Endodermal cell (in vitro differentiated cells): ENCODE data around the gene RPRD1A. TPM values are rescaled to one million over a fixed set of nuclear protein-coding genes. Genes with fewer than 3 reads are reported as not detected.

Experiments used
- DNase-seq: peaks from one replicate; pipeline ENCODE4 v3.0.0-alpha.2; 2017
- H3K27ac ChIP-seq: 2 replicates; pipeline ENCODE4 v1.5.1; 2013; ENCODE audit warnings: mild to moderate bottlenecking, low read depth, low read length, moderate library complexity
- H3K27me3 ChIP-seq: 2 replicates; pipeline ENCODE4 v1.6.1; 2013; ENCODE audit warnings: mild to moderate bottlenecking, low read length, moderate library complexity; ENCODE audit not compliant: insufficient read depth, control insufficient read depth, poor library complexity, severe bottlenecking
- H3K36me3 ChIP-seq: 2 replicates; pipeline ENCODE4 v1.7.0; 2013; ENCODE audit warnings: mild to moderate bottlenecking, low read length, moderate library complexity; ENCODE audit not compliant: control insufficient read depth, insufficient read depth
- H3K4me1 ChIP-seq: one replicate; pipeline ENCODE4 v1.7.0; 2013; ENCODE audit warnings: low read length; ENCODE audit not compliant: control insufficient read depth, insufficient read depth
- H3K4me3 ChIP-seq: 2 replicates; pipeline ENCODE4 v1.5.1; 2013; ENCODE audit warnings: mild to moderate bottlenecking, low read length, moderate library complexity
- H3K9ac ChIP-seq: 2 replicates; pipeline ENCODE4 v1.6.1; 2013; ENCODE audit warnings: mild to moderate bottlenecking, low read length, moderate library complexity; ENCODE audit not compliant: poor library complexity, severe bottlenecking; ENCODE audit errors: extremely low read depth
- H3K9me3 ChIP-seq: 2 replicates; pipeline ENCODE4 v1.6.1; 2013; ENCODE audit warnings: mild to moderate bottlenecking, low read length, moderate library complexity; ENCODE audit not compliant: control insufficient read depth
- H3K27ac Mint-ChIP-seq: 2 replicates; pipeline ENCODE4 v1.8.0; 2020; ENCODE audit warnings: mixed read lengths
- H3K27me3 Mint-ChIP-seq: 2 replicates; pipeline ENCODE4 v1.8.0; 2021; ENCODE audit warnings: mild to moderate bottlenecking, mixed read lengths; ENCODE audit not compliant: insufficient read depth
- H3K36me3 Mint-ChIP-seq: 2 replicates; pipeline ENCODE4 v1.8.0; 2020; ENCODE audit warnings: low read depth, mixed read lengths
- H3K4me1 Mint-ChIP-seq: 2 replicates; pipeline ENCODE4 v1.8.0; 2020; ENCODE audit warnings: mixed read lengths
- H3K4me3 Mint-ChIP-seq: 2 replicates; pipeline ENCODE4 v1.8.0; 2020; ENCODE audit warnings: mild to moderate bottlenecking, moderate library complexity, mixed read lengths
- H3K9me3 Mint-ChIP-seq: 2 replicates; pipeline ENCODE4 v1.8.0; 2020; ENCODE audit warnings: mild to moderate bottlenecking, mixed read lengths
- CTCF ChIP-seq: fragments of 200-600 bp; sonication (generic); conservative IDR thresholded peaks from 2 replicates; pipeline ENCODE4 v1.5.0; 2021; ENCODE audit warnings: antibody characterized with exemption, mild to moderate bottlenecking
- WGBS, 2 experiments: methylation state at CpG; one replicate each; pipeline versions ENCODE4 v1.1.5 to v1.1.7; 2013; ENCODE audit warnings: missing lambda C conversion rate in 2 of 2, mixed read lengths in 1 of 2; ENCODE audit not compliant: insufficient coverage in 1 of 2, insufficient read length in 1 of 2; 5-methylcytosine and 5-hydroxymethylcytosine counted together
- total RNA-seq, 2 donors: library from RNA; stranded (reverse); fragmentation: NEBNext Ultra II Directional in 1 of 2; extraction: Animal tissue kit (Norgen Biotek cat#: 25700) in 1 of 2; gene quantifications; 2 replicates in 1 of 2; 3 replicates in 1 of 2; pipeline ENCODE4 v1.2.1, GENCODE V29; 2021

RPRD1A gene
- total RNA-seq, 2 donors from 2014 or later, result 90.5 to 97.7 TPM

DNA sequence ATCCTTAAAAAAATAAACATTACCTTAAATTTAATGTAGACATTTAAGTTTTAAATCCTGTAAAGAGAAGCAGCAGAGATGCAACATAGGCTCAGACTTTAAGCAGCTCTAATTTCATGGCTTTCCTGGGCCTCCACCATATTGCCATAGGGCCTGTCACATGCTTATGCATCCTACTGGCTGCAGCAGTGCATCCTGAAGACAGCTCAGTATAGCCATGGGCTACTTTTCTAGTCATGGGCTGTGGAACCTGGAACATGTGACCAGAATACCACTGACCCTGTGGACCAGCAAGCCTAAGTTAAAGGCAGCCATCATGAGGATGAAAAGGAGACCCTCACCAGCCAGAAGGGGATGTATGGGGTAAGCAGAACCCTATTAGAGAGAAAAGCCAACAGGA is 84.2 kb downstream of the RPRD1A start:
- H3K9ac ChIP-seq, result no peak overlapping the region
- H3K4me3 Mint-ChIP-seq, result no peak overlapping the region
- no peak for DNase-seq
- no peaks in the 10 kb centered on the region for H3K27me3 Mint-ChIP-seq
- H3K9me3 Mint-ChIP-seq, result no peaks in the 10 kb centered on the region
- no peak overlapping the region for H3K27ac ChIP-seq
- H3K4me1 Mint-ChIP-seq, result no peaks in the 10 kb centered on the region
- H3K36me3 Mint-ChIP-seq, result peaks cover 50% of the 10 kb centered on the region
- peaks cover 44% of the 10 kb centered on the region for H3K36me3 ChIP-seq
- no peak overlapping the region for H3K27ac Mint-ChIP-seq
- H3K4me1 ChIP-seq, result no peaks in the 10 kb centered on the region
- H3K9me3 ChIP-seq, result no peaks in the 10 kb centered on the region
- H3K4me3 ChIP-seq, result no peak overlapping the region
- H3K27me3 ChIP-seq, result no peaks in the 10 kb centered on the region
- TF ChIP-seq CTCF, result no peak

- no peak for TF ChIP-seq CTCF
- WGBS, 2 experiments, result 80% methylated on average over 1 of the region's 2 CpGs; no CpG with 5 or more reads in 1 of the 2 experiments
- Mint-ChIP-seq H3K4me3 (no peak overlapping the region), H3K27me3 (no peaks in the 10 kb centered on the region), H3K4me1 (no peaks in the 10 kb centered on the region), H3K36me3 (peaks cover 54% of the 10 kb centered on the region), H3K9me3 (no peaks in the 10 kb centered on the region), H3K27ac (no peak overlapping the region)
- no peak overlapping the region for H3K27ac ChIP-seq
- H3K9me3 ChIP-seq, result no peaks in the 10 kb centered on the region
- no peak overlapping the region for H3K9ac ChIP-seq
- H3K36me3 ChIP-seq, result peaks cover 47% of the 10 kb centered on the region
- no peaks in the 10 kb centered on the region for H3K4me1 ChIP-seq
- H3K4me3 ChIP-seq, result no peak overlapping the region
- no peaks in the 10 kb centered on the region for H3K27me3 ChIP-seq
- no peak for DNase-seq
Observed at GRCh38 chr18:35982409-35983114, 84.8 kb downstream of the RPRD1A start.

GRCh38 chr18:35979112-35979511 is 88.2 kb downstream of the RPRD1A start:
- no peak overlapping the region for H3K4me3 Mint-ChIP-seq
- no peak for TF ChIP-seq CTCF
- Histone ChIP-seq H3K27ac (no peak overlapping the region), H3K9me3 (no peaks in the 10 kb centered on the region), H3K27me3 (no peaks in the 10 kb centered on the region), H3K9ac (no peak overlapping the region), H3K4me1 (no peaks in the 10 kb centered on the region), H3K36me3 (peaks cover 77% of the 10 kb centered on the region), H3K4me3 (no peak overlapping the region)
- peaks cover 79% of the 10 kb centered on the region for H3K36me3 Mint-ChIP-seq
- peaks cover under 1% of the 10 kb centered on the region for H3K4me1 Mint-ChIP-seq
- no peak for DNase-seq
- no peak overlapping the region for H3K27ac Mint-ChIP-seq
- no peaks in the 10 kb centered on the region for H3K27me3 Mint-ChIP-seq
- H3K9me3 Mint-ChIP-seq, result no peaks in the 10 kb centered on the region
